GM12801 (cell line): ENCODE data around the gene SCNN1A.

Experiments used
- CTCF ChIP-seq: IDR thresholded peaks from one replicate; pipeline ENCODE4 v1.5.1; 2011; ENCODE audit warnings: control low read depth; ENCODE audit not compliant: insufficient read length; ENCODE audit errors: extremely low read depth

Gene SCNN1A

GRCh38 chr12:6358881-6359280, 16.5 kb downstream of the SCNN1A start:
- no peak for TF ChIP-seq CTCF

DNA sequence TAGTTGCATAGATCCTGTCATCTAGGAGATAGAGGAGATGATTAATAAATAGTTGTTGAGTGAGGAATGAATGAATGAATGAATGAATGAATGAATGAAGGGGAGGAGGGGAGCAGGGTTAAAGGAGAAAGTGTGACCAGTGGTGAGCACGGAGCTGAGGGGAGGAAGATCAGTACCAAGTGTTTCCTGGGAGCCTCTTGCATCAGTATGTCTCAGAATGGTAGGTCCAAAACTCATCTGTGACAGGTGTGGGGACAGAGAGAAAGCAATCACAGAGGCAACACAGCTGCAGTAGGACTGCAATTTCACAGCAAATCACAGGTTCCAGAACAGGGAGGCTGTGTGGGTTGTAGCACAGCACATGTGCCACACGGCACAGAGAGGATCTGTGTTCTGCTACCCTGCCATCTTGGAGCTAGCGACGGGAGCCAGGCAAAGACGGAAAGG, 19.0 kb downstream of the SCNN1A start:
- no peak for TF ChIP-seq CTCF

DNA sequence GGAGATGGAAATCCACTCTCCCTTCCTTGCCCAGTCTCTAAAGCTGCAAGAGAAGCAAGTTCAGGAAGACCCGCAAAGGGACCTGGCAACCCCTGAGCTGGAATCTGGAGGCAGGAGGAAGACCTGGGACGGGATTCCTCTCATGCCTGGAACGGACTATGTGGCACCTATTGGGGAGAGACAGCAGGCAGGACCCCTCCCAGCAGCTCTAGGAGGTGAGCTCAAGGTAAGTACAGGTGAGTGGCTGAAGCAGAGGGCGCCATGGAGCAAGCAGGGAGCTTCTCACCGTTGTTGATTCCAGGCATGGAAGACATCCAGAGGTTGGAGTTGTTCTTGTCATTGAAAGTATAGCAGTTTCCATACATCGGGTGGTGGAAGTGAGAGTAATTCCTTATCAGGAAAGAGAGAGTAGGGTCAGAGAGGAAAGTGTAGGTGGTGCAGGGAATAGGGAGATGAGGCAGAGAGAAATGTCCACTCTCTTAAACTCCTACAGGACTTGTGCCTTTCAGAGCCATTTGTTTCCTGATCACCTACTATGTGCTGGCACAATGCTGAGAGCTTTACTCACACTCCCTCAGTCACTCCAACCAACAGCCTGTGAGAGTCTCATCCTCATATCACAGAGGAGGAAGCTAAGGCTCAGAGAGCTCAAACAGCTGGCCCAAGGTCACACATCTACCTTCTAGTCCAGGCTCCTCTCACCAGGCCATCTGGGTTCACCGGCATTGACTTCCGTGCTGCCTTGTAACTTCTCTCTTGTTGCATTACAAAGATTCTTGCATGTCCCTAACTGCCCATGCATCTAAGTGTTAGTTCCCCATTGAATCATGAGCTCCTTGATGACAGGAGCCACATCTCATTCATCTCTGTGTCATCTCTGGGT, 19.6 kb downstream of the SCNN1A start:
- TF ChIP-seq CTCF: no peak

GRCh38 chr12:6354495-6355393, 20.6 kb downstream of the SCNN1A start:
- no peak for TF ChIP-seq CTCF

DNA sequence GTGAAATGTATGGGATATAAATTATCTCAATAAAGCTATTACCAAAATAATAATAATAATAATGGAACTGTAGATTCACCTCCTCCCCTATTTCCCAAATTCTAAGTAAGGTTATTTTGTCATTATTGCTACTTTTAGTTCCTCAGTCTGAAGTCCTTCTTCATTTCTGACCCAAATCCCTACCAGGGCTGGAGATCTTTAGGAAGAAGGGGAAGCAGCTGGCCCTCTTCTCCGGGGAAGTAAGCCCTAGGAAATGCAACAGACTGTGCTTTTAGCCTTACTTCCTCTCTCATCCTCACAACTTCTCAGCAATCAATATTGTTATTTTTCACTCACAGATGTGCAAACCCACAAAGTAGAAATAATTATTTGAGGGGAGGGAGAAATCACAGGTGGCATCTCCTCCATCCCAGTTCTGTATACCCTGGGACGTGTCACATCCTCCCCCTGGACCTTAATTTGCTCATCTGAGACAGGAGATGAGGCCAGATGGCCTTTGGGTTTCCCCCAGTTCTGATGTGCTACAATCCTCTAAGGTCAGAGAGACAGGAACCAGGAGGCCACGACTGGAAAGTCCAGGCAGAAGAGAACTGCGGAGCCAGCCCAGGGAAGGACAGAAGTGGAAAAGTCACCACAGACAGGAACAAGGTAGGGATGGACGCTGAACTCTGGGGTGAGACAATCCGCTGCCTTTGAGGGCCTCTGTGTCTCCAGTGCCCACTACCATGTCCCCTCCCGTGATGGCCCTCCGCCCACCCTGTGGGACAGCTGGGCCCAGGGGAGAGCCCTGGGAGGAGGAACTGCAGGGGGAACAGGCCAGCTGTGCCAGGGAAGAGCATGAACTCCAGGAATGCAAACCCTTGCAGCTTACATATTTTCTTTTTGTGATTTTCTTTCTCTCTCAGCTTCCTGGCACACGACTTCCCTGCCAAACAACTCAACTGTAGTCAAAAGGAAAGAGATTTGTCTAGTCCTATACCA, 22.9 kb downstream of the SCNN1A start:
- no peak for TF ChIP-seq CTCF

GRCh38 chr12:6351622-6352021, 23.7 kb downstream of the SCNN1A start:
- TF ChIP-seq CTCF: no peak
